ENCODE data around the gene CLDN1. TPM values are rescaled to one million over a fixed set of nuclear protein-coding genes. Genes with fewer than 3 reads are reported as not detected.
"Not testable (repeated sequence)": the region's sequence is repeated elsewhere in the genome, so short reads cannot be mapped to it uniquely, and the experiment has no call there.

Gene CLDN1
- polyA plus RNA-seq, 1 donor from 2014 or later, result not detected

DNA sequence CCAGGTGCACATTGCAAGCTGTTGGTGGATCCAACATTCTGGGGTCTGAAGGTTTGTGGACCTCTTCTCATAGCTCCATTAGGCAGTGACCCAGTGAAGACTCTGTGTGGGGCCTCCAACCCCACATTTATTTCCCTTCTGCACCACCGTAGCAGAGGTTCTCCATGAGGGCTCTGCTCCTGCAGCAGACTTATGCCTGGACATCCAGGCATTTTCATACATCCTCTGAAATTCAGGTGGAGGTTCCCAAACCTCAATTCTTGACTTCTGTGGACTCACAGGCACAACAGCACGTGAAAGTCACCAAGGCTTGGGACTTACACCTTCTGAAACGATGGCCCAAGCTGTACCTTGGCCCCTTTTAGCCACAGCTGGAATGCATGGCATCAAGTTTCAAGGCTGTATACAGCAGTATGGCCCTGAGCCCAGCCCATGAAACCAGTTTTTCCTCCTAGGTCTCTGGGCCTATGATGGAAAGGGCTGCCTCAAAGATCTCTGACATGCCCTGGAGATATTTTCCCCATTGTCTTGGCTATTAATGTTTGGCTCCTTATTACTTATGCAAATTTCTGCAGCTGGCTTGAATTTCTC, 30.2 kb downstream of the CLDN1 start:
- H3K4me1 Mint-ChIP-seq, result no peaks in the 10 kb centered on the region
- no peak overlapping the region for H3K27ac Mint-ChIP-seq
- peaks cover 2% of the 10 kb centered on the region for H3K36me3 Mint-ChIP-seq
- peaks cover 12 to 16% (median 13%) of the 10 kb centered on the region in 3 donors for H3K9me3 Mint-ChIP-seq
- no peak overlapping the region for H3K4me3 Mint-ChIP-seq
- H3K27me3 Mint-ChIP-seq, result peaks cover 1% of the 10 kb centered on the region

DNA sequence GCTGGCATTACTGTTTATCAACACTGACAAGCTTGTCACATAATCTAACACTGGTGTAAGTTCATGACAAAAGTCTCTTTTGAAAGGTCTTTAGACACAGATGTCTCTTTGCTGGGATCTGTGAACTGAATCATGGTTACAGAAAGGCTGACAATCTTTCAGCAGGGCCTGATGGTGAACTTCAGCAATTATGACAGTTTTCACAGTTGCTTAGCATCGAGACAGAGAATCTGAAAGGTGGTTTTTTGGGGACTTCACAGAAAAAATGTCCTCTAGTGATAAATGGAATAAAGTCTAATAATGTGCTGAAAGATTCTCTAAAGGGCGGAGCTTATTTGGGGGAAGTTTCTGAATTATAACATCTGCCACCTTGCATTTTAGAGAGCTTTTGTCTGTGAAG, 32.3 kb downstream of the CLDN1 start:
- H3K36me3 Mint-ChIP-seq, result no peaks in the 10 kb centered on the region
- H3K4me3 Mint-ChIP-seq, result no peak overlapping the region
- peaks cover 1% of the 10 kb centered on the region for H3K27me3 Mint-ChIP-seq
- no peak overlapping the region for H3K27ac Mint-ChIP-seq
- no peaks in the 10 kb centered on the region for H3K4me1 Mint-ChIP-seq
- peaks cover 15 to 19% (median 16%) of the 10 kb centered on the region in 3 donors for H3K9me3 Mint-ChIP-seq

- peaks cover 3% of the 10 kb centered on the region for H3K27me3 Mint-ChIP-seq
- no peak overlapping the region for H3K27ac Mint-ChIP-seq
- no peaks in the 10 kb centered on the region for H3K36me3 Mint-ChIP-seq
- peaks cover 16 to 19% (median 19%) of the 10 kb centered on the region in 3 donors for H3K9me3 Mint-ChIP-seq
- H3K4me1 Mint-ChIP-seq, result no peaks in the 10 kb centered on the region
- no peak overlapping the region for H3K4me3 Mint-ChIP-seq
These were observed 33.4 kb downstream of the CLDN1 start for GRCh38 chr3:190288836-190289235.

GRCh38 chr3:190286014-190286413, 36.2 kb downstream of the CLDN1 start:
- peaks cover 2% of the 10 kb centered on the region for H3K27me3 Mint-ChIP-seq
- H3K36me3 Mint-ChIP-seq, result no peaks in the 10 kb centered on the region
- H3K4me1 Mint-ChIP-seq, result no peaks in the 10 kb centered on the region
- peaks cover 7 to 15% (median 9%) of the 10 kb centered on the region in 3 donors for H3K9me3 Mint-ChIP-seq
- H3K4me3 Mint-ChIP-seq, result no peak overlapping the region
- H3K27ac Mint-ChIP-seq, result no peak overlapping the region

GRCh38 chr3:190281308-190282051, 40.8 kb downstream of the CLDN1 start:
- H3K36me3 Mint-ChIP-seq, result no peaks in the 10 kb centered on the region
- H3K4me3 Mint-ChIP-seq, result no peak overlapping the region
- peaks cover 3 to 9% (median 4%) of the 10 kb centered on the region in 3 donors for H3K9me3 Mint-ChIP-seq
- H3K4me1 Mint-ChIP-seq, result no peaks in the 10 kb centered on the region
- no peak overlapping the region for H3K27ac Mint-ChIP-seq
- H3K27me3 Mint-ChIP-seq, result peaks cover 2% of the 10 kb centered on the region

GRCh38 chr3:190279690-190280089, 42.6 kb downstream of the CLDN1 start:
- Mint-ChIP-seq H3K27me3 (peaks cover 2% of the 10 kb centered on the region), H3K4me1 (no peaks in the 10 kb centered on the region), H3K9me3 (peaks cover 0 to 7% (median 0%) of the 10 kb centered on the region in 3 donors), H3K36me3 (no peaks in the 10 kb centered on the region), H3K27ac (no peak overlapping the region), H3K4me3 (no peak overlapping the region)

- H3K9me3 Mint-ChIP-seq, result peaks cover 0 to 2% (median 0%) of the 10 kb centered on the region in 3 donors
These were observed 49.5 kb downstream of the CLDN1 start for GRCh38 chr3:190272747-190273146.

DNA sequence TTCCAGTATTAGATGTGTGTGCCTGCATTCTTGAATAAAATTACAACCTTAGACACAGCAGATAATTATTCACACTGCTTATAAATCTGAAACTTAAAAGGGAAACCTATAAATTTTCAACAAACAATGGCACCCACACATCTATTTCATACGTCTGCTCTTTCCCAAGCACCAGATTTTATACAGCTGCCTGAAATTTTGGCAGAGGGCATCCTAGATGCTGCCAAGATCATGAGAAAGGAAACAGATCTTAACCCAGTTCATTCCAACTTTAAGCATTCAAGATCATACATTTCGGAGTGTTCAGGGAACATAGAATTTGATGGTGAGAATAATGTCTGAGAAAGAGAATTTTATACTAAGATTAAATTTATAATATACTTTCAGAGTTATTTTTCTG, 53.1 kb downstream of the CLDN1 start:
- H3K27ac Mint-ChIP-seq, result no peak overlapping the region
- no peaks in the 10 kb centered on the region for H3K9me3 Mint-ChIP-seq

More at GRCh38 chr3:190272747-190273146, 49.5 kb downstream of the CLDN1 start:
- H3K27me3 Mint-ChIP-seq, result no peaks in the 10 kb centered on the region
- no peak overlapping the region for H3K4me3 Mint-ChIP-seq
- H3K36me3 Mint-ChIP-seq, result no peaks in the 10 kb centered on the region
- no peak overlapping the region for H3K27ac Mint-ChIP-seq
- H3K4me1 Mint-ChIP-seq, result no peaks in the 10 kb centered on the region

DNA sequence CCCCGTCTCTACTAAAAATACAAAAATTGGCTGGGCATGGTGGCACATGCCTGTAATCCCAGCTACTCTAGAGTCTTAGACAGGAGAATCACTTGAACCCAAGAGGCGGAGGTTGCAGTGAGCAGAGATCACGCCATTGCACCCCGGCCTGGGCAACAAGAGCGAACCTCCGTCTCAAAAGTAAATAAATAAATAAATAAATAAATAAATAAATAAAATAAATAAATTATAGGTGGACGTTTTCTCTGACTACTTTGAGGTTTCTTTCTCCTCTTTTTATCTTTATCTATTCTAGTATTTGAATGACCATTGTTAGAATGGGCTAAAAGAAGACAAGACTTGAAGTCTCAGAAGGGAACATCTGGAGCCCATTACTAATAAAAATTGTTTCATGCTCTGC, 54.8 kb downstream of the CLDN1 start:
- H3K27ac Mint-ChIP-seq, H3K4me3 Mint-ChIP-seq, H3K4me1 Mint-ChIP-seq, H3K36me3 Mint-ChIP-seq, H3K9me3 Mint-ChIP-seq, H3K27me3 Mint-ChIP-seq: not testable (repeated sequence)

More for the DNA sequence above, 53.1 kb downstream of the CLDN1 start:
- Mint-ChIP-seq H3K36me3 (no peaks in the 10 kb centered on the region), H3K4me1 (no peaks in the 10 kb centered on the region), H3K27me3 (no peaks in the 10 kb centered on the region), H3K4me3 (no peak overlapping the region)

DNA sequence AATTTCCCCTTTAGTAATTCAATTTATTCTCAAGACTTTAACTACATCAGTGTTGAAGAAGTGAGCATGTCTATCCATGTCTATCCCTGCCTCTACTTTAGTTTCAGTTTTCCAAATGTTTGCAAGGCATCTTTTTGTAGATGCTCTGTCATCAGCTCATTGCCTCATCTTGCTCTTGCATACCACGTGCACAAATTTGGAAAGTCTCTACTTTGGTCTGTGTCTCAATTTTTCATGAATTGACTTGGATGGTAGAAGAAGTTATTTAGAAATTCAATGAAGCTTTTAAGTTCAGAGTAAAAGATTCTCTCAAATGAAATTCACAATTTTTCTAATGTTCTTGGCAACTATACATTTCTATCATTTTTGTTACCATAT, 55.3 kb downstream of the CLDN1 start:
- no peaks in the 10 kb centered on the region for H3K9me3 Mint-ChIP-seq
- H3K27ac Mint-ChIP-seq, result no peak overlapping the region
- H3K4me3 Mint-ChIP-seq, result no peak overlapping the region
- no peaks in the 10 kb centered on the region for H3K27me3 Mint-ChIP-seq
- H3K36me3 Mint-ChIP-seq, result no peaks in the 10 kb centered on the region
- no peaks in the 10 kb centered on the region for H3K4me1 Mint-ChIP-seq

DNA sequence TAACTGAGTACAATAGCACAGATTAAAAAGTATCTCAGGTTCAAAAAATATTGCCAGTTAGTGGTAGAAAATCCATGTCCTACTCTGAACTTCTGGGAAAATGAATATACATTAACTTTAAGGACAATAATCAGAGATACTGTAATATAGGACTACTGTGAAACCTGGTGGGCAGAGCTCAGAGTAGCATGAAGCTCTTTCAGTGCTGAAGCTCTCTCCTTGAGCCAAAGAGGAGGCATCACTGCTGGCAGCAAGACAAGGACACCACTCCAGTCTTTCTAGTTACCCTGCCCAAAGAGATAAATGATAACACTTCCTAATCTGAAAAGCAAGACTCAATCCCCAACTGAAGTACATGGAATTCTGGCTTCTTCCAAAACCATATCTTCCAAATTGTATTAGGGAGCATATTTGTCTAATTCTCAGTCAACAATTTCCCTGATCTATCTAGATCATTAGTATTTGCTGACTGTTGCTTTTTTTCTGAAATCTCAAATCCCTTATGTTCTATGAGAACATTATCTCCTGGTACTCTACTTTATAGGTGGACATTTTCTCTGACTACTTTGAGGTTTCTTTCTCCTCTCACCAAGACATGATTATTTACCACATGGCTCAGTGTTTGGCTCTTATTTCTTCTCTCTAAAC, 55.9 kb downstream of the CLDN1 start:
- Mint-ChIP-seq H3K4me3 (no peak overlapping the region), H3K27me3 (no peaks in the 10 kb centered on the region), H3K9me3 (peaks cover 0 to 2% (median 0%) of the 10 kb centered on the region in 3 donors), H3K36me3 (no peaks in the 10 kb centered on the region), H3K4me1 (no peaks in the 10 kb centered on the region), H3K27ac (no peak overlapping the region)

DNA sequence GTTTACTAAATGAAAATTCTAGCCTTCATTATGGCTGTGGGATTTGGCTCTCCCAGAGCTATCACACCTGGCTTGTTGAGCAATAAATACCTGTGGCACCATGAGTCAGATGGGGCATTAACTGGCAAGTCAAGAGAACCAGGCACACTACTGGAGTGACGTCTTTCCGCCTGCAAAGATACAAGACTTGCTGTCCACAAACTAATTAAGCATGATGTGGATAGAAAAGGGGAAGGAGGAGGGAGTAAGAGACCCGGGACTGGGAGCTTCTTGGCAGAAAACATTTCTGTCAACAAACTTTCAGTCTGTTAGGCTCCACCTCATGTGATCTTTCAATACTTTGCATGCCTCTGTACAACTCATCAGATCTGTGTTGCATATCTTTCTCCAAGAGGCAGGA, 56.5 kb downstream of the CLDN1 start:
- Mint-ChIP-seq H3K27ac (no peak overlapping the region), H3K9me3 (peaks cover 0 to 2% (median 0%) of the 10 kb centered on the region in 3 donors), H3K27me3 (no peaks in the 10 kb centered on the region), H3K36me3 (no peaks in the 10 kb centered on the region), H3K4me1 (no peaks in the 10 kb centered on the region), H3K4me3 (no peak overlapping the region)

- no peak overlapping the region for H3K27ac Mint-ChIP-seq
- H3K9me3 Mint-ChIP-seq, result peaks cover 0 to 2% (median 0%) of the 10 kb centered on the region in 3 donors
- no peaks in the 10 kb centered on the region for H3K27me3 Mint-ChIP-seq
- H3K4me3 Mint-ChIP-seq, result no peak overlapping the region
- H3K36me3 Mint-ChIP-seq, result no peaks in the 10 kb centered on the region
- H3K4me1 Mint-ChIP-seq, result no peaks in the 10 kb centered on the region
These were observed 57.1 kb downstream of the CLDN1 start for GRCh38 chr3:190265126-190265525.

DNA sequence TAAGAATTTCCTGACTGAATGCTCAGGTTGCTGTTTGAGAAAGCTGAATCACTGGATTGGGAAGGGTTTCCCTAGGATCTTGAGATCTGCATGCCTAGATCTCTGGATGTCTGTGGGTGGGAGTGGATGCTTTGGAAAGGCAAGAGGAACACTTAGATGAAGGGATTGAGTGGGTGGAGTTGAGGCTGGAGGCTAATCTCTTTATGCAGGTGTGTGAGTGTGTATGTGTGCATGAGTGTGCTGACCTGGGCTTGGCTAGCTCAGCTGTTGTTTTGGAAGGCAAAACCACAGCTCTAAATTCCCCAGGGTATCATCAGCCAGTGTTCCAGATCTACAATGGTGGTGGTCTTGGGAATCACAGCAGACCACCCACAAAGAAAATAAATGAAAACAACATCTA, 60.5 kb downstream of the CLDN1 start:
- Mint-ChIP-seq H3K27me3 (no peaks in the 10 kb centered on the region), H3K9me3 (peaks cover 0 to 2% (median 0%) of the 10 kb centered on the region in 3 donors), H3K4me3 (no peak overlapping the region), H3K4me1 (no peaks in the 10 kb centered on the region), H3K27ac (no peak overlapping the region), H3K36me3 (no peaks in the 10 kb centered on the region)

- Mint-ChIP-seq H3K27me3 (no peaks in the 10 kb centered on the region), H3K36me3 (no peaks in the 10 kb centered on the region), H3K9me3 (peaks cover 0 to 2% (median 0%) of the 10 kb centered on the region in 3 donors), H3K27ac (peak overlapping the region in 1 of 3 donors; percentile 7), H3K4me1 (no peaks in the 10 kb centered on the region), H3K4me3 (no peak overlapping the region)
These were observed 61.2 kb downstream of the CLDN1 start for GRCh38 chr3:190261015-190261414.
